GM19452 (cell line): ENCODE results near the gene PTPRK.
A peak's percentile ranks its signal among the peaks of the same experiment; 100 is the strongest.
"Not testable (repeated sequence)": the region's sequence is repeated elsewhere in the genome, so short reads cannot be mapped to it uniquely, and the experiment has no call there.

ENCODE experiments used
- ATAC-seq: cut with Tn5 transposase; IDR thresholded peaks from one replicate; pipeline ENCODE4 v1.9.1; 2021; ENCODE audit not compliant: unreplicated experiment

The PTPRK gene

DNA sequence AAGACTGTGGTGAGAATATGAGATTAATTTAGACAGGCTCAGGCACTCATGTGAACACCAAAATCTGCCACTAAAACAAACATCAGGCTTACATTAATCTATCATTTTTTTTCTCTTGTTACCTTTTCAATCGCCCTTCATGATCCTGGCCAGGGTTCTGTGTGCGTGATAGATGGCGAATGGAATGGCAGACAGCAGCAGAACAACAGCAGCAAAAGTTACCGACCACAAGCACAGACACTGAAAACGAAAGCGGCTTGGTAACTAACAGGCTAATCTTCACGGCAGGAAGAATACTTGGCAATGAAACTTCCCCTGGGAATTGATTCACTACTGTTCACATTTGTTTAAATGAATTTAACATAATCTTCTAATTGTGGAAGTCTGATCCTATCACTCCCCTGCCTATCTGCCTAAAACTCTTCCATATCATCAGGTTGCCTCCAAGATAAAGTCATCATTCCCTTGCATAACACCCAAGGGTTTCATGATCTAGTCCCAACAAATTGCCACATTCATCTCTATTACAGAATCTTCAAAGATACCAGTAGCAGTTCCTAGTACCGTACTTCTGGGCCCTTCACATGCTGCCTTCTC lies 28.7 kb downstream of the PTPRK start:
- peak; percentile 48 for ATAC-seq

DNA sequence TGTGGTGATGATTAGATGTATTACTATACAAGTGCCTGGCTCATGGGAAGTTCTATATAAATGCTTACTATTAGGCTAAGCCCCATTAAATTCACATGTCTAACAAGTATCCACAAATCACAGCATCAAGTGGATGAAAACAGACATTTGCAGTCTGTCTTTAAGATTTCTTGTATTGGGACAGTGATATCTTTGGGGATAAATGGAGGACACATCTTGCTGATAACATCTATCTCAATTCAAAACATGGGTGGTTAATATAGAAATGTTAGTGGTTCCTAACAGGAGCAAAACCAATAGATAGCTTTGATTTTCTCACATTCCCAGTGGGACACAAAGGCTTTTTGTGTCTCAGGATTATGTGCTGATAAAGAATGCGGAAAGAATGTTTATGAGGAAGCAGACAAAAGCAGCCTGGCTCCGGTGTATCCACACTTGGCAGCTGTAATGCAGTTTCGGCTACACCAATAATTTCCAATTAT lies 29.3 kb downstream of the PTPRK start:
- no peak for ATAC-seq

DNA sequence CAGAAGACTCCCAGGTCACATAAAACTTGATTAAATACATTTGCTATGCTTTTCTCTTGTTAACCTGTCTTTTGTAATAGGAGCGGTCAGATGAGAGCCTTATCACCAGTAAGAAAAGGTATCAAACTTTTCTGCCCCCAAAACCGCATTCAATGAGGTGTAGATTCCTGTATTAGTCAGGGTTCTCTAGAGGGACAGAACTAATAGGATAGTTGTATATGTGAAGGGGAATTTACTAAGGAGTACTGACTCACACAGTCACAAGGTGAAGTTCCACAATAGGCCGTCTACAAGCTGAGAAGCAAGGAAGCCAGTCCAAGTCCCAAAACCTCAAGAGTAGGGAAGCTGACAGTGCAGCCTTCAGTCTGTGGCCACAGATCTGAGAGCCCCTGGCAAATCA lies 32.7 kb downstream of the PTPRK start:
- ATAC-seq = no peak

- no peak for ATAC-seq
These were observed 33.3 kb downstream of the PTPRK start for GRCh38 chr6:128487055-128487454.

DNA sequence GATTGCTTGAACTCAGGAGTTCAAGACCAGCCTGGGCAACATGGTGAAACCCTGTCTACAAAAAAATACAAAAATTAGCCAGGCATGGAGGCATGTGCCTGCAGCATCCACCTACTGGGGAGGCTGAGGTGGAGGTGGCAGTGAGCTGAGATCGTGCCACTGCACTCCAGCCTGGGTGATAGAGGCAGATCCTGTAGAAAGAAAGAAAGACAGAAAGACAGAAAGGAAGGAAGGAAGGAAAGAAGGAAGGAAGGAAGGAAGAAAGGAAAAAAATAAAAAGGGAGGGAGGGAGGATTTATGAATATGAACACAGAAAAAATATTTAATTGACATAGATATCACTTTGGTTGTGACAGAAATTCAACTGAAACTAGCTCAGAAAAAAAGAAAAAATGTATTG lies 33.8 kb downstream of the PTPRK start:
- ATAC-seq = not testable (repeated sequence)

DNA sequence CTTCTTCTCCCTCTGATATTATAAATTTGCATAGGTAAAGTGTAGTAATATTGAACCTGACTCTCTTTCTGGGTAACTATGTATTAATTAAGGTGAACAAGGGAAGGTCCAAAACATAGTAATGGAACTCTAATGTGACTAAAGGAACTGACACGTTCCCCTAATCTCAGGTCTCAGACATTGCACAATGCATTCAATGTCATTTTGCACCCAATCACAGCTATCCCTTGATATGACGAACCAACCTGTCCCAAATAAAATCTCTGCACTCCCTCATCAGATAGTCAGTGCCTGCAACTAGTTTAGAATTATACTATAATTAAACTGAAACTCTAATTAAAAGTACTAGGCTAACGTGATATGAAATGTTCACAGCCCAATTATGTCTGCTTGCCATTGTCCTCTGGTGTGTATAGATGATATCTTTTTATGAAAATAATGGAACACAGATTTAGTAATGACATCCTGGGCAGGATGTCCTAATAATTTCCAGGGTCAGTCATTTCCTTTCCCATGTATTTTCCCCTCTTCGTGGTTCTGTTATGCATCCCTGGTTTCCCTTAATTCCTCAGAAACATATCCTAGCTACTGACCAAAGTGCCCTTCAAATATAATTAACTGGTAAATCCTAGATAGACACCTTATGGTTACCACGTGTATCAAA lies 36.8 kb downstream of the PTPRK start:
- ATAC-seq = no peak

DNA sequence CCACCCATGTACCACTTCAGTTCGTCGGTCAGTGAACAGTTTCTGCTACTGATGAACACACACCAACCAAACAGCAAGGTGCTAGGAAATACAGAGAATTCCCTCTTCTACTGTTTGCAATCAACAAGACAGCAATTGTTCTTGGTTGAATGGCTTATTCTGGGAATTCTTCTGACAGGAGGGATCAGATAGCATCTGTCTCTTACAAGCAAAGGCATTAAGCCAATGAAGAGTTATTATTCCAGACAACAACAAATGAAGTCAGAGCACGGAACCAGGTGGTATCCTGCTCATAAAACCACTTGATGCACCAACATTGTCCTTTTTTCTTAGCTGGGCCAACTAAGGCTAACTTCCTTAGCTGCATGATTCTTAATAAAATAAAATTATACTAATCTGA lies 37.8 kb downstream of the PTPRK start:
- ATAC-seq = no peak

DNA sequence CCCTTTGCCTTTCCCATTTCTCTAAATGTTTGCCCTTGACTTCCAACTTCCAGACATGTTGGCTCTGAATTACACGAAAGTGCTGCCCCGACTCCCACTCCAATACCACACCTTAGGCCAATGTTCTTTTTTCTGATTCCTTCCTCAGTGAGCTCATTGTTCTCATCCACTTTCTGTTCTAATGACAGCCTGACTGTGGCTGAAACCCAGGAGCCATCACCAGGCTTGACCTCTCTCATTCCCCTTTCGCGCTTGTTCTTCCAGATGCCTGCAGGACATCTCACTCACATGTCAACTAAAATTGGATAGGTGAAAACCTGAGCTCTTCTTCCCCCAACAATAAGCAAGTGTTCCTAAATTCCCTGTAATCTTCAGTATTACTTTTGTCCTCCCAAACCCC lies 40.4 kb downstream of the PTPRK start:
- no peak for ATAC-seq

DNA sequence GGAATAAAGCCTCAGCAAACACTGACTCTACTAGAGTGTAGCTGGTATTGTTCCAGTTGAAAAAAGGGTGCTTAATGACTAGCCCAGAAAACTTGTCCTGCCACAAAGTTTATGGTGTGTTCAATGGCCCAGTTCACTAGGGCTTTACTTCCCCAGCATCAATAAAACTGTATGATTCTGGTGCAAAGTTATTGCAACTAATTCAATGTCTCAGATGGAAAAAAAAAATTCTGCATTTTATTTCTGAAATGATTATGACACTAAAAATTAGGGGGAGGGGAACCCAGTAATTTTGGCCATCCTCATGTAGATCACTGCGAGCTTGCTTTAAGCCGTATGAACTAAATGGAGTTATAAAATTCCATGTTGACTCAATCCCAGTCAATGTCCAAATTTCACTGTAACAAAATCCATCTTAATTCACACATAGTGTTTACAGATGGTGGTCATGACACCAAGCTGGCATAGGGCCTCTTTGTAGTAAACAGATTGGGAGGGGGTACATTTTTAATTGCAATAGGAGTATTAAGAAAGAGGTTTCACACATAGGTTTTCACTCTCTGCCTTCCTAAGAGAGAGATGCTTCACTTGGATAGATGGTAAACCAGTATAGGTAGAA lies 41.2 kb downstream of the PTPRK start:
- no peak for ATAC-seq

DNA sequence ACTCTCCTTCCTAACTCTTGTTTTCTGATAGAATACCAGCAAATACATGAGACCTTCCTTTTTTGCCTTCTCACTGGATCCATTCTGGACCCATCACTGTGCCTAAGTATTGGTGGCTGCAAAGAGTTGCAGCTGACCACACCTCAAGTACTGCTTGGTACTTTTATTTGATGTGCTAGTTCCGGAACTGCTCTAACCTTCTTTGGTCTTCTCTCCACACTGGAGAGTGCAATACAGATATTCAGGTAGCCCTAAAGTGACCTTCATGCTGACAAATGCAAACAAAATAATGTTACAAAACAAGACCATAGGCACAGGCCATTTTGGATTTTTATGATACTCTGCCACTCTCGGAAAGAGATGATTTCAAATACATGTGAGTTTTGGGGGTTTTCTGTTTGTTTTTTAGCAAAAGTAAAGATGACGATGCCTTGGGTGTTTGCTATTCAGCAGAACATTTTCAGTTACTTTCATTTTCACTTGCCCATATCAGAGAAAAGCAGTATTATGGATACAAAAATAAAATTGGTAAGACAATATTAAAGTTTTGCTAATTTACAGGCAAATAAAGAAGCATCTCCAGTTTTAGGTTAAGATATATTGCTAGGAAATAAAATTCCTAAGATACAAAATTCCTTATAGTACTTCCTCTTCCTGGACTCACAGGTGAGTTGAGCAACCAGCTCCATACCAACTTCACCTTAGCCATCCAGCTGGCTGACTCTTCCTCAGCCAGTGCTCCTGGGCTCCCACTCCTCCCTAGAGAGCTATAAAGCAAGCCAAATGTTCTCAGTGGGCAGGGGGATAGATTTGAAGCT lies 42.0 kb downstream of the PTPRK start:
- ATAC-seq = no peak

DNA sequence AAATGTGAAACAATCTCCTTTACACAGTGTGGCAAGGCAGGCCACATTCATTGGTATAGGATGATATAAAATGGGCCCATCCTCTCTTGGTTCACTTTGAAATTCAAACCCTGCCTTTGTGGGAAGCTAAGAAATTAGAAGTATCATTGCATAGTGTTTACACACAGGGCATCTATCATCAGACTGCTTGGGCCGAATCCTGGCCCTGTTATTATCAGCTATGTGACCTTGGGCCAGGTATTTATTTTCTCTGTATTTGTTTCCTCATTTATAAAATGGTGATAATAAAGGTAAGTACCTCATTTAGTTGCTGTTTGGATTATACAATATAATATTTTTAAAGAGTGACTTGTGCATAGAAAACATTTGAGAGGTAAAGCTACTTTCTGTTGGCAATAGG lies 45.5 kb downstream of the PTPRK start:
- ATAC-seq = no peak

DNA sequence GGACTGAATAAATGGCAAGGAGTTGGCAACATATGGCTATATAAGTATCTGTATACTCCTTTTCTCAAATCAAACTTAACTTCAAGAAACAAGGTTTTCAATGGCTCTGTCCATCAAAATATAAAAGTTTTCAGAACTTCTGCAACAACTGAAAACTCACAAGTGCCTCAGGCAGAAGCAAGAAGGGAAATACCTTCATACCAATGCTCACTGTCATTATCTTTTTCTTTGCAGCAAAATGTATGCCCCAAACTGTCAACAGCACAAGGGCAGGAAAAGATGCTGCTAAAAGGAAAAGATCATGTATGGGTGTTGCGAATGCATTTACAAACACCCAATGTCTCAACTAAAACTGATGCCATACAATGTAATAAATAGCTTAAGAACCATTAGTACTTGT lies 45.9 kb downstream of the PTPRK start:
- no peak for ATAC-seq

DNA sequence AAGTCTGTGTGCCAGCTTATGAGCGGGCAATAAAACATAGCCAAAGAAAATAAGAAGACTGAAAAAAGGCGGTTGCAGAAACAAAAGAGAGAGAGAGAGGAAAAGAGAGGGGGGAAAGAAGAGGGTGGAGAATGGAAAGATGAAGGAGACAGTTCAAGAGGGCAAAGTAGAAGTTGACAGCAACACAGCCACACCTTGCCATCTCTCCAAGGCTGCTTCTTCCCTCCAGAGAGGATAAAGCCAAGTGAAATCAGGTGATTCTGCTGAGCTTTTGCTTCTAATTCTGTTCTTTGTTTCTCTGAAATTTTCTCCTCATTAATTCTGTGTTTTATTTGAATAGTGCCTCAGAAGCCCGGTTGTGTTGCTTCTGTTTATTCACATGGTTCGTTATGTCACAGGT lies 48.5 kb downstream of the PTPRK start:
- no peak for ATAC-seq

DNA sequence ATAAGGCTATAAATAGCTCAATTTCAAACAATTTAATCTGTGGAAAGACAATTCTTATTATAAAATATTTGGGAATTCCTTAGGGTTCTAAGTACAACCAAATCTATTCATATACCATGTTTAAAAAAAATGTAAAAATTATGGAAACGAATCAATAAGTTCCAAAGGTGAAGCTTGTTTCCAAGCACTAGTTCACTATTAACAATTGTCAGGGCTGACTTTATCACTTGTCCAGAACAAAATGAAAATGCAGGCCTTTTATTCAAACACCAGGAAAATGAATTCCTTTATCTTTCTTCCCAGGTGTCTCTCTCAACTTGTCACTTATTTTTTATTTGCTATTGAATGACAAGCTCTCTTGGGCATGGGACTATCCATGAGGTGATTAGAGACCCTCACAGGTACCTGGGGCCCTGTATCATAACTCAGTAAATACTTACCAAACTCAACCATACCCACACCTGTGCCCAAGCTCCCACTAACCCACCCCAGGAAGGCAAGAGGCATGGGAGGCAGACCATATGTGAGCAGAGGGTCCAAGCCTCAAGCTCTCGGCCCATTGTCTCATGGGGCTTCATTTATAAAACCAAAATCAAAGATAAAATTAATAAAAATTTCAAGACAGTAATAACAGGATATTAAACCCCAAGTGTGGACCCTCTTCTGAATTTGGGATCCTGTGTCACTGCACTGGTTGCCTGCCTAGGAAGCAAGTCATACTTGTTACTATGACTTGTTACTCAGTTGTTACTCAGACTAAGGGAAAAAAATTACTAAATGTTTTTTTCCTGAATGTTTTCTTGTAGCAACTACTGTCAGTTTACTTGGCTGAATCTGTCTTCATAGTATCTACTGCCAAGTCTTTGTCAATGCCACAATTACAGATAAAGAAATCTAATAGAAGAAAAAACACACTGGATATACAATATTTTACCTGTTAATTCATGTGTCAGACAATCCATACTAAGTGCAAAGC lies 54.7 kb downstream of the PTPRK start:
- no peak for ATAC-seq

DNA sequence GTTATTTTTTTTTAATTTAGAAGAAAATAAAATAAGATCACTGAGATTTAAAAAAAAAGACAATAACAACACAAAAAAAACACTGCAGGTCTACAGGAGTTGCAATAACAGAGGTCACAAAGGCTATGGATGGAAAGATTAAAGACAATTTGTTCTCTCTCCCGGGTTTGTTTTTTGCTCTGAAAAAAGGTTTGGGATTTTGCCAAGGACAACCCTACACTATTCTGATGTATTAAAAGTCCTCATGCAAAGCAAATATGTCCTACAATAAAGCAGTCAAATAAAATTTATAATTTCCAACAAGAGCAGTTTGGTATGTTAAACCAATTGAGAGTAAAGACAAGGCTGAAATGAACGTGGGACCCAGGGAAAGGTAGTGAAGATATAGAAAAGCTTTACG lies 55.6 kb downstream of the PTPRK start:
- ATAC-seq = no peak

DNA sequence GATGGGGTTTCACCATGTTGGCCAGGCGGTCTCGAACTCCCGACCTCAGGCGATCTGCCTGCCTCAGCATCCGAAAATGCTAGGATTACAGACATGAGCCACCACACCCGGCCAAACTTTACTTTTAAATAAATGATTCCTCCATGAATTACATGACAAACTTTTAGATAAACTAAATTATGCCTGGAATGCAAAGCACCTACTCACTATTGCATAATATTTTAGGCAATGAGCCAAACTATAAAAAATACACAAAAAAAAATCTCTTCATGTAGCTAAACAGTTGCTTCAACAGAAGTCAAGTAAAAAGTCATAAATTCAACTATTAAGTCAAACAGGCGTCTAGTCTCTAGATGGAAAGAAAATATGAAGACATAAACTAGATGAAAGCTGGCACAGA lies 56.5 kb downstream of the PTPRK start:
- ATAC-seq = no peak

DNA sequence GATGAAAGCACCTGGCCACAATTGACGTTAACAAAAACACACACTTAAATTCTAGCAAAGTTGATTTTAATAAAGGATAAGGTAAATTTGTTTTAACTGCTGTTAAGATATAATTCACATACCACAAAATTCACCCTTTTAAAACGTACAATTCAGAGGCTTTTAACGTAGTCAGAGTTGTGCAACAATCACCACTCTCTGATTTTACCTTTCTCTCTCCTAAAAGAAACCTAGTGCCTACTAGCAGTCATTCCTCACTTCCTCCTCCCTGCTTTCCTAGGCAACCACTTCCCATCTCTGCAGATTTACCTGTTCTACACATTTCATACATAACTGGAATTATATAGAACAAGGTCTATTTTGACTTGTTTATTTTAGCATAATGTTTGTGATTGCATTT lies 58.9 kb downstream of the PTPRK start:
- no peak for ATAC-seq

GRCh38 chr6:128456510-128457230 lies 63.7 kb downstream of the PTPRK start:
- ATAC-seq = no peak

DNA sequence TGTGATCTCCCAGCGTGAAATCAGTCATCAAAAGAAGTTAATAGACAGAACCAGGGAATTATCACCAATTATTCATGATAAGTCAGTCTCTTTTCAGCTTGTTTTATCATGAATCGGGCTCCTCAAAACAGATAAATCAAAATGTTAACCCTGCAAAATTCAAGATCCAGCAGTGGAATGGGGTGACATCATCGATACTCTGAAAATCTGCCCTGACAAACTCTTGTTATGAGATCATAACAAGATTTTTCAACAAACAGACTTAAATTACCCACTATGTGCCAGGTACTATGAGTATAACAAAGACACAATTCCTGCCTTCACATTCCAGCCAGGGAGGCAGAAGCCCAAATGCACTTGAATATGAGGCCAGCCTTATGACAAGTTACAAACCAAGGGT lies 64.4 kb downstream of the PTPRK start:
- no peak for ATAC-seq

DNA sequence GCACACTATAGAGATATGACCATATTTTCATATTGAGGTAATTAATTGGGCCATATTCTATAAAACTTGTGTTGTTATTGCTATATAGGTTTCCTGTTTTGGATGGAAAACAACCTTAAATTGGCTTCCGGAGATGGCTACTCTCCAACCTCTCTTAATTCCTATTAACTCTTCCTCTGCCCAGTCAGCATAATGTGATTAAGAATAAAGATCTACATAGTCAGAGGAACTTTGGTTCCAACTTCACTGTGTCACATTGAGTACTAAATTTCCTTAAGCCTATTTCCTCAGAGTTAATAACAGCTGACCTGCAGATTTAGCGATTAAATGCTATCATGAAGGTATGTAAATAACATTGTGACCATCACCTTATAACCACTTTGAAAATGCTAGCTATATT lies 67.7 kb downstream of the PTPRK start:
- no peak for ATAC-seq
